IMR-90 (cell line): ENCODE results near the gene IFI27L1. TPM values are rescaled to one million over a fixed set of nuclear protein-coding genes. Genes with fewer than 3 reads are reported as not detected.
A peak's percentile ranks its signal among the peaks of the same experiment; 100 is the strongest.

Experiments
- ATAC-seq: fragments of 200-7000 bp; cut with Tn5 transposase; 2 replicates; pipeline ENCODE4 v1.9.1; 2020; ENCODE audit warnings: low read depth, mild to moderate bottlenecking, moderate library complexity
- BruUV-seq: library from RNA; stranded (reverse); fragments of 400-500 nt; replicated peaks from 2 replicates; lab custom pipeline; 2021; lab: Mats Ljungman, UMichigan
- CTCF ChIA-PET: fragments of 300-600 bp; formaldehyde crosslinking; extraction: SDS; loops from one replicate; lab custom pipeline; 2021; ENCODE audit warnings: antibody characterized with exemption; lab: Yijun Ruan, JAX
- POLR2A ChIA-PET: fragments of 300-600 bp; sonication (Branson Sonifier 250); formaldehyde crosslinking; loops from one replicate; lab custom pipeline; 2022; ENCODE audit warnings: antibody characterized with exemption; ENCODE audit not compliant: unreplicated experiment; lab: Charles Lee
- DNase-seq: peaks from one replicate; pipeline ENCODE4 v3.0.0; 2013
- H2AFZ ChIP-seq: replicated peaks from 2 replicates; pipeline ENCODE3; 2013; ENCODE audit warnings: low read length, mild to moderate bottlenecking; ENCODE audit not compliant: poor library complexity
- H2AK5ac ChIP-seq: 2 replicates; pipeline ENCODE4 v1.6.1; 2013; ENCODE audit warnings: low read depth, low read length, inconsistent platforms
- H2AK9ac ChIP-seq: replicated peaks from 2 replicates; pipeline ENCODE3; 2013; ENCODE audit warnings: mild to moderate bottlenecking, low read depth, low read length, moderate library complexity; ENCODE audit not compliant: poor library complexity
- H2BK120ac ChIP-seq: 2 replicates; pipeline ENCODE4 v1.6.1; 2013; ENCODE audit warnings: low read depth, low read length, inconsistent platforms
- H2BK15ac ChIP-seq: 3 replicates; pipeline ENCODE4 v1.6.1; 2013; ENCODE audit warnings: low read depth, low read length, inconsistent platforms
- H2BK20ac ChIP-seq: 2 replicates; pipeline ENCODE4 v1.6.1; 2013; ENCODE audit warnings: low read depth, mild to moderate bottlenecking, inconsistent platforms, low read length, moderate library complexity
- H2BK5ac ChIP-seq: 2 replicates; pipeline ENCODE4 v1.6.1; 2013; ENCODE audit warnings: mild to moderate bottlenecking, low read depth, low read length, inconsistent platforms; ENCODE audit not compliant: poor library complexity, severe bottlenecking
- H3K14ac ChIP-seq: replicated peaks from 2 replicates; pipeline ENCODE4 v1.6.1; 2013; ENCODE audit warnings: low read depth, low read length, inconsistent platforms
- H3K18ac ChIP-seq: 2 replicates; pipeline ENCODE4 v1.6.1; 2013; ENCODE audit warnings: low read depth, low read length, control low read depth
- H3K23ac ChIP-seq: 2 replicates; pipeline ENCODE4 v1.6.1; 2013; ENCODE audit warnings: low read depth, low read length, inconsistent platforms
- H3K27ac ChIP-seq: 2 replicates; pipeline ENCODE4 v1.5.1; 2013; ENCODE audit warnings: mild to moderate bottlenecking, control low read depth, low read length; ENCODE audit not compliant: insufficient read depth
- H3K27me3 ChIP-seq: 2 replicates; pipeline ENCODE4 v1.6.1; 2013; ENCODE audit warnings: low read length; ENCODE audit not compliant: control insufficient read depth, insufficient read depth
- H3K36me3 ChIP-seq: 2 replicates; pipeline ENCODE4 v1.6.1; 2013; ENCODE audit warnings: low read length, mixed read lengths; ENCODE audit not compliant: control insufficient read depth, insufficient read depth
- H3K4ac ChIP-seq: 2 replicates; pipeline ENCODE4 v1.6.1; 2013; ENCODE audit warnings: low read depth, low read length, inconsistent platforms
- H3K4me1 ChIP-seq: 2 replicates; pipeline ENCODE4 v1.6.1; 2013; ENCODE audit warnings: low read length, mixed read lengths; ENCODE audit not compliant: control insufficient read depth, insufficient read depth
- H3K4me2 ChIP-seq: 2 replicates; pipeline ENCODE4 v1.6.1; 2013; ENCODE audit warnings: low read depth, mild to moderate bottlenecking, control low read depth, low read length, moderate library complexity
- H3K4me3 ChIP-seq: 2 replicates; pipeline ENCODE4 v1.5.1; 2013; ENCODE audit warnings: low read depth, mild to moderate bottlenecking, control low read depth, low read length, moderate library complexity; ENCODE audit not compliant: insufficient read depth
- H3K56ac ChIP-seq: 2 replicates; pipeline ENCODE4 v1.6.1; 2013; ENCODE audit warnings: low read length, inconsistent platforms; ENCODE audit not compliant: insufficient read depth; ENCODE audit errors: extremely low read depth
- H3K79me1 ChIP-seq, 2 experiments: 2 replicates each; pipeline ENCODE4 v1.6.1; 2013; ENCODE audit warnings: low read length in 2 of 2, inconsistent platforms in 1 of 2, low read depth in 1 of 2
- H3K9ac ChIP-seq: 2 replicates; pipeline ENCODE4 v1.6.1; 2013; ENCODE audit warnings: low read depth, low read length, control low read depth
- H3K9me1 ChIP-seq: 2 replicates; pipeline ENCODE4 v1.6.1; 2013; ENCODE audit warnings: low read length, inconsistent platforms; ENCODE audit not compliant: insufficient read depth
- H3K9me3 ChIP-seq: 2 replicates; pipeline ENCODE4 v1.6.1; 2013; ENCODE audit warnings: low read length; ENCODE audit not compliant: control insufficient read depth, insufficient read depth
- H4K20me1 ChIP-seq: 2 replicates; pipeline ENCODE4 v1.6.1; 2013; ENCODE audit warnings: low read length, inconsistent platforms; ENCODE audit not compliant: insufficient read depth
- H4K5ac ChIP-seq: 2 replicates; pipeline ENCODE4 v1.6.1; 2013; ENCODE audit warnings: mild to moderate bottlenecking, low read depth, low read length, control low read depth
- H4K8ac ChIP-seq, 2 experiments: 2 replicates each; pipeline ENCODE4 v1.6.1; 2013; ENCODE audit warnings: low read depth in 2 of 2, low read length in 2 of 2, control low read depth in 1 of 2, inconsistent platforms in 1 of 2
- H4K91ac ChIP-seq: 2 replicates; pipeline ENCODE4 v1.6.1; 2013; ENCODE audit warnings: low read depth, low read length, inconsistent platforms; ENCODE audit not compliant: insufficient read depth
- BHLHE40 ChIP-seq: fragments of 150-350 bp; IDR thresholded peaks from 2 replicates; pipeline ENCODE4 v1.6.1; 2016; ENCODE audit warnings: mild to moderate bottlenecking, low read depth, low read length
- CEBPB ChIP-seq: IDR thresholded peaks from 2 replicates; pipeline ENCODE4 v1.6.1; 2012; ENCODE audit warnings: low read depth, low read length, improper control_type of control experiment
- CHD1 ChIP-seq: IDR thresholded peaks from 2 replicates; pipeline ENCODE4 v1.6.1; 2012; ENCODE audit warnings: low read depth, low read length, improper control_type of control experiment
- FOS ChIP-seq: fragments of 150-350 bp; IDR thresholded peaks from 2 replicates; pipeline ENCODE4 v1.6.1; 2016; ENCODE audit warnings: low read depth, low read length
- MAFK ChIP-seq: IDR thresholded peaks from 2 replicates; pipeline ENCODE4 v1.6.1; 2012; ENCODE audit warnings: low read depth, low read length, improper control_type of control experiment
- MXI1 ChIP-seq: IDR thresholded peaks from 2 replicates; pipeline ENCODE4 v1.6.1; 2012; ENCODE audit warnings: low read depth, mild to moderate bottlenecking, low read length, moderate library complexity, borderline replicate concordance
- NFE2L2 ChIP-seq: fragments of 150-350 bp; IDR thresholded peaks from 2 replicates; pipeline ENCODE4 v1.6.1; 2016; ENCODE audit warnings: low read depth, mild to moderate bottlenecking, low read length
- POLR2A ChIP-seq: IDR thresholded peaks from 2 replicates; pipeline ENCODE4 v1.6.1; 2012; ENCODE audit warnings: mild to moderate bottlenecking, low read depth, low read length
- RCOR1 ChIP-seq: IDR thresholded peaks from 2 replicates; pipeline ENCODE4 v1.6.1; 2012; ENCODE audit warnings: mild to moderate bottlenecking, low read length, improper control_type of control experiment; ENCODE audit not compliant: insufficient replicate concordance
- RFX5 ChIP-seq: IDR thresholded peaks from 2 replicates; pipeline ENCODE4 v1.8.0; 2012; ENCODE audit warnings: low read depth, mild to moderate bottlenecking, low read length, moderate library complexity
- SMC3 ChIP-seq: fragments of 150-350 bp; IDR thresholded peaks from 2 replicates; pipeline ENCODE4 v1.6.1; 2016; ENCODE audit warnings: low read depth, mild to moderate bottlenecking, antibody characterized with exemption, low read length, moderate library complexity
- WGBS, 2 experiments: methylation state at CpG; one replicate each; pipeline versions ENCODE4 v1.1.5 to v1.1.7; 2013; ENCODE audit warnings: missing lambda C conversion rate in 2 of 2; ENCODE audit not compliant: insufficient read length in 1 of 2; ENCODE audit errors: extremely low coverage in 2 of 2; 5-methylcytosine and 5-hydroxymethylcytosine counted together
- dilution Hi-C: fragments of 300-500 bp; cut with HindIII; formaldehyde crosslinking; loops from one replicate; pipeline ENCODE4 v1.14.3; 2018; ENCODE audit warnings: low sequenced_read_pairs; ENCODE audit not compliant: unreplicated experiment
- in situ Hi-C: fragments of 300-500 bp; cut with MboI; formaldehyde crosslinking; loops from 3 replicates; pipeline ENCODE4 v1.14.3; 2019; ENCODE audit warnings: low sequenced_read_pairs, inconsistent platforms, mixed read lengths
- intact Hi-C: fragments of 100-400 bp; cut with micrococcal nuclease; formaldehyde crosslinking; loops from 2 replicates; pipeline ENCODE4 v1.10.0; 2022
- polyA plus RNA-seq, 3 experiments: library from polyadenylated mRNA; depleted of rRNA; stranded (reverse); fragments of >200 nt; gene quantifications; 2 replicates each; pipeline ENCODE4 v1.2.3, GENCODE V29; 2012; ENCODE audit warnings: low replicate concordance in 1 of 3
- total RNA-seq: library from RNA; depleted of rRNA; stranded (reverse); fragments of >200 nt; gene quantifications from 2 replicates; pipeline ENCODE4 v1.2.3, GENCODE V29; 2012
- TF ChIP-seq, protein P1 (sequence below): fragments of 150-350 bp; IDR thresholded peaks from 2 replicates; pipeline ENCODE4 v1.6.1; 2017; ENCODE audit warnings: mild to moderate bottlenecking, antibody characterized with exemption, low read length, low read depth

The IFI27L1 gene
- total and polyA plus RNA-seq, 2 of the 4 experiments (the other 2 are of a cell fraction) = 13.3 to 24.3 TPM

GRCh38 chr14:94128216-94128839, 47.2 kb downstream of the IFI27L1 start:
- intact Hi-C loops = loop anchor here (2.0 kb wide), 1 partner anchor 48 kb away; the partner anchor contains the start of genes DDX24 and IFI27L1
- no peak overlapping the region for H3K18ac ChIP-seq
- H2AFZ ChIP-seq = peak overlapping the region; percentile 97
- H3K9me3 ChIP-seq = no peaks in the 10 kb centered on the region
- no peaks in the 10 kb centered on the region for H3K27me3 ChIP-seq
- H2BK15ac ChIP-seq = peak overlapping the region; percentile 80; the same call in 1 of the 3 replicates
- no peak overlapping the region for H2BK20ac ChIP-seq
- ATAC-seq (no peak), DNase-seq (no peak)
- peak overlapping the region; percentile 49; the same call in 1 of the 2 replicates for H2BK120ac ChIP-seq
- no peak overlapping the region; the same call in 1 of the 2 replicates for H3K56ac ChIP-seq
- peaks cover 0 to 14% of the 10 kb centered on the region in 2 experiments; a peak in 1 of 4 replicates for H3K79me1 ChIP-seq
- H2AK9ac ChIP-seq = peak overlapping the region; percentile 96
- no TSS peak for BruUV-seq
- dilution Hi-C loops = no loop called here
- peak overlapping the region; percentile 92 for H3K4me3 ChIP-seq
- in situ Hi-C loops = no loop called here
- H2BK5ac ChIP-seq = no peak overlapping the region
- WGBS, 2 experiments = 90% methylated on average over 7 of the region's 14 CpGs; no CpG with 5 or more reads in 1 of the 2 experiments
- peak overlapping the region; percentile 97 for H3K4me2 ChIP-seq
- TF ChIP-seq BHLHE40 = no peak
- TF ChIP-seq POLR2A = no peak
- TF ChIP-seq RFX5 = no peak
- no peak for TF ChIP-seq FOS
- no peak for TF ChIP-seq NFE2L2
- TF ChIP-seq SMC3 = no peak
- TF ChIP-seq, protein P1, sequence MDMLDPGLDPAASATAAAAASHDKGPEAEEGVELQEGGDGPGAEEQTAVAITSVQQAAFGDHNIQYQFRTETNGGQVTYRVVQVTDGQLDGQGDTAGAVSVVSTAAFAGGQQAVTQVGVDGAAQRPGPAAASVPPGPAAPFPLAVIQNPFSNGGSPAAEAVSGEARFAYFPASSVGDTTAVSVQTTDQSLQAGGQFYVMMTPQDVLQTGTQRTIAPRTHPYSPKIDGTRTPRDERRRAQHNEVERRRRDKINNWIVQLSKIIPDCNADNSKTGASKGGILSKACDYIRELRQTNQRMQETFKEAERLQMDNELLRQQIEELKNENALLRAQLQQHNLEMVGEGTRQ = no peak
- no peak for TF ChIP-seq RCOR1
- no peak for TF ChIP-seq MXI1
- TF ChIP-seq MAFK = no peak
- no peak for TF ChIP-seq CEBPB
- TF ChIP-seq CHD1 = no peak
- H4K8ac ChIP-seq = peak overlapping the region; percentile 85 to 91; a peak in 3 of 4 replicates
- CTCF ChIA-PET = interaction anchor here (1.1 kb wide), 1 partner anchor 92 kb away, joined by 4 read pairs; no protein-coding TSS in a partner anchor
- peak overlapping the region; percentile 94; the same call in 1 of the 2 replicates for H3K9ac ChIP-seq
- H2AK5ac ChIP-seq = peak overlapping the region; percentile 91
- POLR2A ChIA-PET = no interaction called here
- peak overlapping the region; percentile 92 for H3K4ac ChIP-seq
- peak overlapping the region; percentile 87; the same call in 1 of the 2 replicates for H4K5ac ChIP-seq
- H3K27ac ChIP-seq = no peak overlapping the region; the same call in 1 of the 2 replicates
- peak overlapping the region; percentile 91; the same call in 1 of the 2 replicates for H3K14ac ChIP-seq
- no peaks in the 10 kb centered on the region for H4K20me1 ChIP-seq
- H4K91ac ChIP-seq = peak overlapping the region; percentile 84; the same call in 1 of the 2 replicates
- 0 out of 2 replicates have a peak overlapping the region, but pooled peaks have one; percentile 82 for H3K23ac ChIP-seq
- peaks cover 5% of the 10 kb centered on the region for H3K4me1 ChIP-seq
- H3K9me1 ChIP-seq = peaks cover 5% of the 10 kb centered on the region; the same call in 1 of the 2 replicates
- peaks cover 12% of the 10 kb centered on the region for H3K36me3 ChIP-seq
